Measurements from ENCODE around the gene PURA.

- TF ChIP-seq CTCF (IDR thresholded peaks at IDR 0.05) = no peak
- no peak for TF ChIP-seq POLR2A (IDR thresholded peaks at IDR 0.05)
Observed at GRCh38 chr5:140165101-140165922, 51.4 kb downstream of the PURA start.

Data from thyroid gland (tissue), 4 donors.